NCI-H345 treated with DMSO at 0.1 percent for 48 hours (cell line): ENCODE data around the gene NIPBL.
"Not testable (repeated sequence)": the region's sequence is repeated elsewhere in the genome, so short reads cannot be mapped to it uniquely, and the experiment has no call there.

ENCODE experiments used
- DNase-seq: peaks from one replicate; lab custom pipeline; 2025; ENCODE audit not compliant: unreplicated experiment; lab: John Stamatoyannopoulos, UW

The NIPBL gene

GRCh38 chr5:36877667-36878391 lies 1.3 kb downstream of the NIPBL start:
- DNase-seq = peak; percentile 30

GRCh38 chr5:36878392-36879082 lies 2.0 kb downstream of the NIPBL start:
- no peak for DNase-seq

GRCh38 chr5:36879274-36880033 lies 2.9 kb downstream of the NIPBL start:
- no peak for DNase-seq

GRCh38 chr5:36880761-36881160 lies 4.2 kb downstream of the NIPBL start:
- no peak for DNase-seq

GRCh38 chr5:36881304-36881703 lies 4.7 kb downstream of the NIPBL start:
- DNase-seq = no peak

- no peak for DNase-seq
Observed at GRCh38 chr5:36881807-36882206, 5.2 kb downstream of the NIPBL start.

GRCh38 chr5:36882250-36882649 lies 5.7 kb downstream of the NIPBL start:
- no peak for DNase-seq

GRCh38 chr5:36883894-36884462 lies 7.4 kb downstream of the NIPBL start:
- DNase-seq = no peak

GRCh38 chr5:36885149-36885548 lies 8.6 kb downstream of the NIPBL start:
- no peak for DNase-seq

GRCh38 chr5:36885566-36886485 lies 9.3 kb downstream of the NIPBL start:
- no peak for DNase-seq

GRCh38 chr5:36886791-36887190 lies 10.2 kb downstream of the NIPBL start:
- DNase-seq = no peak

- DNase-seq = no peak
Observed at GRCh38 chr5:36887532-36887931, 11.0 kb downstream of the NIPBL start.

- no peak for DNase-seq
Observed at GRCh38 chr5:36888303-36888702, 11.7 kb downstream of the NIPBL start.

GRCh38 chr5:36889264-36889663 lies 12.7 kb downstream of the NIPBL start:
- DNase-seq = no peak

- DNase-seq = no peak
Observed at GRCh38 chr5:36891266-36891665, 14.7 kb downstream of the NIPBL start.

GRCh38 chr5:36892085-36892830 lies 15.7 kb downstream of the NIPBL start:
- DNase-seq = not testable (repeated sequence)

- no peak for DNase-seq
Observed at GRCh38 chr5:36894954-36895353, 18.4 kb downstream of the NIPBL start.

- no peak for DNase-seq
Observed at GRCh38 chr5:36896476-36896875, 19.9 kb downstream of the NIPBL start.

GRCh38 chr5:36897616-36898015 lies 21.0 kb downstream of the NIPBL start:
- DNase-seq = no peak

GRCh38 chr5:36899860-36900259 lies 23.3 kb downstream of the NIPBL start:
- DNase-seq = no peak
